SK-N-SH (cell line): ENCODE measurements around the gene CPAMD8.

ENCODE experiments used
- CHD2 ChIP-seq: fragments of 150-350 bp; IDR thresholded peaks from 2 replicates; pipeline ENCODE4 v1.6.1; 2018; ENCODE audit warnings: low read length; ENCODE audit not compliant: partially characterized antibody
- CTCF ChIP-seq: fragments of 200-600 bp; sonication (generic); IDR thresholded peaks from 2 replicates; pipeline ENCODE4 v1.6.1; 2017; ENCODE audit warnings: antibody characterized with exemption, mild to moderate bottlenecking, moderate library complexity
- POLR2AphosphoS5 ChIP-seq: IDR thresholded peaks from 2 replicates; pipeline ENCODE4 v1.6.1; 2012; ENCODE audit warnings: low read depth, low read length
- RAD21 ChIP-seq: IDR thresholded peaks from 2 replicates; pipeline ENCODE4 v1.6.1; 2012; ENCODE audit warnings: mild to moderate bottlenecking, low read length
- RCOR1 ChIP-seq: fragments of 150-350 bp; IDR thresholded peaks from 2 replicates; pipeline ENCODE4 v1.6.1; 2017; ENCODE audit warnings: antibody characterized with exemption, low read length
- TF ChIP-seq, protein P1 (sequence below): IDR thresholded peaks from 2 replicates; pipeline ENCODE4 v1.6.1; 2012; ENCODE audit warnings: mild to moderate bottlenecking, low read depth, low read length, moderate library complexity

DNA sequence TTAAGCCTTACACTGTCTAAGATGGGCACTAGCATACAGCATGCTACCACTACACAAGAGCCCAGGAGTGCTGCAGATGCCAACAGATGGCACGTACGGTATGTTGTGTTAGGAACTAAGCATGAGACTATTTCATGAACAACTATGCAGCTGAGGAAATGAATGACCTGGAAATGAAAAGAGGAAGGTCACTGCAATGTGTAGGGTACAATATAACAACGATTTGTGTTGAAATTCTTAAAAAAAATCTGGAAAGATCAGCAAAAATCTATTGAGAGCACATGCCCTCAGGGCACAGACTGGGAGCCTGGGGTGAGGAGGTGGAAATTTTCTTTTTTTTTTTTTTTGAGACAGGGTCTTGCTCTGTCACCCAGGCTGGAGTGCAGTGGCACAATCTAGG lies 34.2 kb upstream of the CPAMD8 start:
- no peak for TF ChIP-seq CTCF
- TF ChIP-seq POLR2AphosphoS5, result no peak
- TF ChIP-seq CHD2, result no peak
- TF ChIP-seq RCOR1, result no peak
- TF ChIP-seq, protein P1, sequence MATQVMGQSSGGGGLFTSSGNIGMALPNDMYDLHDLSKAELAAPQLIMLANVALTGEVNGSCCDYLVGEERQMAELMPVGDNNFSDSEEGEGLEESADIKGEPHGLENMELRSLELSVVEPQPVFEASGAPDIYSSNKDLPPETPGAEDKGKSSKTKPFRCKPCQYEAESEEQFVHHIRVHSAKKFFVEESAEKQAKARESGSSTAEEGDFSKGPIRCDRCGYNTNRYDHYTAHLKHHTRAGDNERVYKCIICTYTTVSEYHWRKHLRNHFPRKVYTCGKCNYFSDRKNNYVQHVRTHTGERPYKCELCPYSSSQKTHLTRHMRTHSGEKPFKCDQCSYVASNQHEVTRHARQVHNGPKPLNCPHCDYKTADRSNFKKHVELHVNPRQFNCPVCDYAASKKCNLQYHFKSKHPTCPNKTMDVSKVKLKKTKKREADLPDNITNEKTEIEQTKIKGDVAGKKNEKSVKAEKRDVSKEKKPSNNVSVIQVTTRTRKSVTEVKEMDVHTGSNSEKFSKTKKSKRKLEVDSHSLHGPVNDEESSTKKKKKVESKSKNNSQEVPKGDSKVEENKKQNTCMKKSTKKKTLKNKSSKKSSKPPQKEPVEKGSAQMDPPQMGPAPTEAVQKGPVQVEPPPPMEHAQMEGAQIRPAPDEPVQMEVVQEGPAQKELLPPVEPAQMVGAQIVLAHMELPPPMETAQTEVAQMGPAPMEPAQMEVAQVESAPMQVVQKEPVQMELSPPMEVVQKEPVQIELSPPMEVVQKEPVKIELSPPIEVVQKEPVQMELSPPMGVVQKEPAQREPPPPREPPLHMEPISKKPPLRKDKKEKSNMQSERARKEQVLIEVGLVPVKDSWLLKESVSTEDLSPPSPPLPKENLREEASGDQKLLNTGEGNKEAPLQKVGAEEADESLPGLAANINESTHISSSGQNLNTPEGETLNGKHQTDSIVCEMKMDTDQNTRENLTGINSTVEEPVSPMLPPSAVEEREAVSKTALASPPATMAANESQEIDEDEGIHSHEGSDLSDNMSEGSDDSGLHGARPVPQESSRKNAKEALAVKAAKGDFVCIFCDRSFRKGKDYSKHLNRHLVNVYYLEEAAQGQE, result no peak
- TF ChIP-seq RAD21, result no peak
